T-helper 1 cell (primary cell): ENCODE results near the gene P2RX4.
"Not testable (repeated sequence)": the region's sequence is repeated elsewhere in the genome, so short reads cannot be mapped to it uniquely, and the experiment has no call there.

ENCODE experiments used
- DNase-seq, 5 donors: peaks; one replicate each; pipeline ENCODE4 v3.0.0-alpha.2; 2012 to 2020

Gene P2RX4

GRCh38 chr12:121279507-121279915 lies 69.6 kb downstream of the P2RX4 start:
- DNase-seq = no peak

GRCh38 chr12:121280531-121280930 lies 70.6 kb downstream of the P2RX4 start:
- not testable (repeated sequence) for DNase-seq

GRCh38 chr12:121281116-121281515 lies 71.2 kb downstream of the P2RX4 start:
- not testable (repeated sequence) for DNase-seq

GRCh38 chr12:121282072-121282742 lies 72.3 kb downstream of the P2RX4 start:
- DNase-seq = no peak

- not testable (repeated sequence) for DNase-seq
These were observed 73.0 kb downstream of the P2RX4 start for GRCh38 chr12:121282910-121283309.

- no peak for DNase-seq
These were observed 73.5 kb downstream of the P2RX4 start for GRCh38 chr12:121283388-121283787.
